HG02588 (cell line): Measurements from ENCODE around the gene CDH23.

Experiments used
- ATAC-seq: cut with Tn5 transposase; IDR thresholded peaks from one replicate; pipeline ENCODE4 v1.9.1; 2021; ENCODE audit warnings: mild to moderate bottlenecking, moderate library complexity; ENCODE audit not compliant: unreplicated experiment

Gene CDH23

GRCh38 chr10:71778071-71778825, 381.5 kb downstream of the CDH23 start:
- no peak for ATAC-seq

DNA sequence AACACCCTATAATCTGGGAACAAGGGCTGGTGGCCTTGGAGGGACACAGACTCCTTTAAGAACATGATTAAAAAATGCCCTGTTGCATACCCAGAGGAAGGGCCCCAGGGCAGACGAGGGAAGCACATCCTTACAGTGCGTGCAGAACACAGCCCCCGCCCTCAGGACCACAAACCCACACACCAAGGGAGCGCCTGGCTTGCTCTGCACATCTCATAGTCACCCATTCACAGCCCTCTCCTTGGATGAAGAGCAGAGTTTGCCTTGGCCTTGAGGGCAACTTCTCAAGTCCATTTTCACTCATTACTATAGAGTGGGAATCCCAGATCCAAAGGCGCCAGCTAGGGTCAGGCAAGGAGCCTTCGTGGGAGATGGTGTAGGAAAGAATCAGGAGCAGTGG, 382.9 kb downstream of the CDH23 start:
- ATAC-seq = no peak

- ATAC-seq = no peak
These were observed 383.4 kb downstream of the CDH23 start for GRCh38 chr10:71780156-71780555.

- no peak for ATAC-seq
These were observed 384.0 kb downstream of the CDH23 start for GRCh38 chr10:71780719-71781118.

DNA sequence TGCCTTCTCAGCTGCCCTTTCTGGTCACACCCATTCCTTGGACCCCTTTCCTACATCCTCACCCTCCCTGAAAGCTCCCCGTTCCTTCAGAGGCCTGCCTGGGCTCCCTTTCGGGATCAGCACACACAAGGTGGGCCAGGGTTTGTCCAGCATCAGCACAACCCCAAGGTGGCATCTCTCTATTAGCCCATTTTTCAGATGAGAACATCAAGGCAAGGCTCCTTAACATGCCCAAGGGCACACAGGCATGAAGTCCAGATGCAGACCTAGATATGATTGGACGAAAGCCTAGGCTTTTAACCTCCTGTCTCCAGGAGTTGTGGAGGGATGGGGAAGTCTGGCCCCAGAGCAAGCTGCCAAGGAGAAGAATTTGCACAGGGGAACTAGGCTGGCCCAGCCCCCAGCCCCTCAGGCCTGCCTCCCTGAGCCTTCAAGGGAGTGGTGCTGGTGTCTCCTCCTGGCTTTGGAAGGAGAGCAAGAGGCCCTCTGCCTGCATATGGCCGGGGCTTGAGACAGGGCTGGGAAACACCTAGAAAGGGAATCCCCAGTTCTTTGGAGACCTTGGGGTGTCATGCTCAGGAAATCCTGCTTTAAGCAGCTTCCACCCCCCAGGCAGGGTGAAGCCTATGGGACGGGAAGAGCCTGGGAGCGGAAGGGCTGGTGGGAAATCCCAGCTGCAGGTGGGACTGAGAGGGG, 385.6 kb downstream of the CDH23 start:
- ATAC-seq = no peak

DNA sequence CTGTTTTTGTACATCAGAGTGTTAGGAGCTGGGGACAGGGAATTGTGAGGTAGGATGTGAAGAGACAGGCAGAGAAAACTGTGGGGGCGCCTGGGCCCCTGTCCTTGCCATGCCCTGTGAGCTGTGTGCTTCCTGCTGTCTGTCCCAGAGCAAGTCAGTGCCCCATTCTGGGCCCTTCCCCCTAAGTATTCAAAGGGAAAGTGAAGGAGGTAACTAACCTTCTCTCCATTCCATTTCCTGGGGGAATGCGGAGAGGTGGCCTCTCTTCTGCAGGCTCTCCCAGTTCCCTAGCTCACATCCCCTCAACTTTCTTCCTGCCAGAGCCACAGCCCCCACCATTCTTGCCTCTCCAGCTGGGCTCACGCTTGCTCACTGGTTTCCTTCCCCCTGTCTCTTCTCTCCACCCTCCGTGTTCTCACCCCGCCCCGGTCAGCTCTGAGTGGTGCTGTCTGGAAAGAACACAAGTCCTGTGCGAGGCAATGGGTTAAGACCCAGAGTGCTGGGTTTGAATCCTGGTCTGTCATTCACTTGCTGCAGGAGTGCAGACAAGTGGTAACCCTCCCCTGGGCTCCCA, 386.3 kb downstream of the CDH23 start:
- ATAC-seq = no peak

DNA sequence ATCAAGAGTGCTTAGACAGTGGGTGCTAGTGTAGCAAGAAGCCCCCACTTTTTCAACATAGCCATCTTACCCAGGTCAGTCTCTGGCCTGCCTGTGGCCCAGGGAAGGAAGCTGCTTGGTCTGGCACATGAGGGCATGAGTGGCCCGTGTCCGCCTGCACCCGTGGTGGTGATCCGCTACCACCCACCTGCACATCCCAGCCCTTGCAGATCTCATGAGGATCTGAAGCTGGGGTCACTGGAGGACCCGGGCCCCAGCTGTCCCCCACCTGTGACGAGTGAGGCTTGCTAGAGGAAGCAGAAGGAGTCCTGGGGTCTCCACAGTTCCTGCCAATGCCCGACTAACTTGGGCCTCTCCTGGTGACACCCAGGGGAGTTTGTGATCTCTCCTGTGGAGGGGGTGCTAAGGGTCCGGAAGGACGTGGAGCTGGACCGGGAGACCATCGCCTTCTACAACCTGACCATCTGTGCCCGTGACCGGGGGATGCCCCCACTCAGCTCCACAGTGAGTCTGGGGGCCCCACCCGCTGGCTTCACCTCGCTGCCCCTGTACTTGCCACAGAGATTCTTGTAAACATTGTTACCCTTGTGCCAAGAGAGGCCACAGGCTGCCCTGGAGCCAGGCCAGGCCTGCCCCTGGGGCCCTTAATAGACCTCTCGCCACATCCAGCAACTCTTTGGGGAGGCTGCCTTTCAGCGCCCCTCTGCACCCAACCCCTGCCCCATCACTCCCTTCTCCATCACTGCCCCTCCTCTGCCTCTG, 387.4 kb downstream of the CDH23 start:
- ATAC-seq = no peak

- no peak for ATAC-seq
These were observed 388.1 kb downstream of the CDH23 start for GRCh38 chr10:71784679-71785272.

- no peak for ATAC-seq
These were observed 392.2 kb downstream of the CDH23 start for GRCh38 chr10:71788954-71789353.

DNA sequence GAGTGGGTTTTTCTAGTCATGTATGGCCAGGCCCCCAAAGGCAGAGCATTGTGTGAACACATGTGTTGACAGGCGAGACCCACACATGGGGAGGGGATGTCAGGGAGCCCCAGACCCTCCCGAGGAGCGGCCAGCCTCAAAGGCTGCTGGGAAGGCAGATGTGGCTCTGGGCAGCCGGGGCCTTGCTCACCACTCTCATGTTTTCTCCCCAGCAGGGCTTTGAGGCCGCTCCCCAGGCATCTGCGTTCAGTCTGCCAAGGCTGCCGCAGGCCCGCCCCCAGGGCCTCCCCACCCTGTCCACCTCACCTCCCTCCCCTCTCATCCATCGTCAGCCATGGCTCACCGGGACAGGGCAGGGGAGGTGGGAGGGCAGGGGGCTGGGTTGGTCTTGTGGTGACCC, 393.2 kb downstream of the CDH23 start:
- no peak for ATAC-seq

DNA sequence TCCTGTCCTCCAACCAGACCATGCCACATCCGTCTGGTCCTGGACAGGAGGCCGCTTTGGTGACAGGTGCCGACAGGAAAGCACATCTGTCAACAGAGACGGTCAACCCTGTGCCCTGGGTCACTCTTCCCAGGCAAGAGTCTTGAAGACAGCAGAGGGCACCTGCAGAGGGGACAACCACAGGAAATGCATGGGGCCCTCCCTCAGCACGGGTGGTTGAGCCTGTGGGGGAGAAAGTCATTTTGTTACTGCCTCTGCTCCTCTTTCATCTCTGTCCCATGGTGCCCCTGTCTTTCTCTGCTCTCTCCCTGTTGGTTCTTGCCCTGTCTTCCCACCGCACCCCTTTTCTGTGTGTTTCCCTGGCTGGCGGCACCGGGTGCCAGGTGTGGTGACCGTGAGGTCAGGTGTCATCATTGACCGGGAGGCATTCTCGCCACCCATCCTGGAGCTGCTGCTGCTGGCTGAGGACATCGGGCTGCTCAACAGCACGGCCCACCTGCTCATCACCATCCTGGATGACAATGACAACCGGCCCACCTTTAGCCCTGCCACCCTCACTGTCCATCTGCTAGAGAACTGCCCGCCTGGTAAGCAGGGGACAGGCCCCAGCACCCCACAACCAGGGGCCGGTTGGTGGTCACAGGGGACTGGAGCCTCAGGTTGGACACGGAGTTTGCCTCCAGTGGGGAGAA, 394.2 kb downstream of the CDH23 start:
- no peak for ATAC-seq

DNA sequence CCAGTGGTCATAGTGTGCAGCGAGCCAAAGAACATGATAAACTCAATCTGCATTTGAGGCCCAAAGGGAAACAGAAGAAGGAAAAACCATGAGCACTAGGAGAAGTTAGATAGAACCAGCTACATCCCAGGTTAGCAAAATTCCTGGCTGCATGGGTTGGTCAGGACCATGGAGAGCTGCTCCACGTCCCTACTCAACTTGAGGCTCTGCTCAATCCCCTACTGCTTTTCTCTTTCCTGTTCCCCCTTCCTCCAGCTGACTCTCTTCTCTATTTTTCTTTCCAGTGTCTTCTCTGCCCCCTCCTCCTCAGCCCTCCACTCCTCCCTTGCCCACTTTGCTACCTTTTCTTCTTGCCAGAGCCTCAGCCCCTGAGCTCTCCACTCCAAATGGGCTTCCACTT, 398.5 kb downstream of the CDH23 start:
- ATAC-seq = no peak

- no peak for ATAC-seq
These were observed 400.2 kb downstream of the CDH23 start for GRCh38 chr10:71796749-71797405.

GRCh38 chr10:71797533-71798307, 401.0 kb downstream of the CDH23 start:
- ATAC-seq = no peak

DNA sequence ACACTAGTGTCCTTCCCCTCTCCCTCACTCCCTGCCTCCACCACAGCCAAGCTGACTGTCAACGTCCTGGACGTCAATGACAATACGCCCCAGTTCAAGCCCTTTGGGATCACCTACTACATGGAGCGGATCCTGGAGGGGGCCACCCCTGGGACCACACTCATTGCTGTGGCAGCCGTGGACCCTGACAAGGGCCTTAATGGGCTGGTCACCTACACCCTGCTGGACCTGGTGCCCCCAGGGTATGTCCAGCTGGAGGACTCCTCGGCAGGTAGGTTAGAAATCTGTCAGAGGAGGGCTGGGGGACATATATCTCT, 401.5 kb downstream of the CDH23 start:
- no peak for ATAC-seq

GRCh38 chr10:71799112-71799511, 402.4 kb downstream of the CDH23 start:
- no peak for ATAC-seq

DNA sequence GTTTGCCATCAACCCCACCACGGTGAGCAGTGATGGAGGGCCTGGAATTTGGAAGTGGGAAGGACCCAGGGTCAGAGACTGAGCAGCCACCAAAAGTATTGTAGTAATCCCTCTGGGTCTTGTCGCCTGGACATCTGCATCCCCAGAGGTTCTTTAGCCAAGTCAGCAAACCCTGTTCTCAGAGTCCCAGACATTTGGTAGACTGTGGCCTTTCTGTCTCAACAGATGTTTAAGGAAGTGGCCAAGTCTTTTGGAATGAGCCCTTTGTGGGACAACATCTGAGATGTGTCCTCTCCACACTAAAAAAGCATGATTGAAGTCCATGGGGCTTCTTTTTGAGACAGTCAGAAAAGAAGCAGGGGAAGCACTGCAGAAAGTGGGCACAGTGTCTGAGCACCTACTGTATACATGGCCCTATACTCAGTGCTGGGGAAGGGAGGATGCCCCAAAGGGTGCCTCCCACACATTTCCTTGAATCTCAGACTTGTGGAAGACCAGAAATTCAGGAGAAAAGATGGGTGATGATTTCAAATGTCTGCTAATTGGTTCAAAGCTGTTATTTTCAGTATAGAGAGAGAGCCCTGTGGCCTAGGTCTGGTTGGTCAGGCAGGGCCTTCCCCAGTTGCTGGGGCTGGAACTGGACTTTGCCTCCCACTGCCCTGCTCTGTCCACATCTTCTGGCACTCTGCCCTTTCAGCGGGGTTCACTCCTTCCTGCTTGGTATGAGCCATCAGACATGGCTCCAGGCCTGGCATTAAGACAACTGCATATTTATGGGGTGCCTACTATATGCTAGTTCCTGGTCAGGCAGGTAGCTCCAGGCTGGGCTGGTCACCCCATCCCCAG, 403.1 kb downstream of the CDH23 start:
- no peak for ATAC-seq

GRCh38 chr10:71801361-71801760, 404.6 kb downstream of the CDH23 start:
- ATAC-seq = peak; percentile 77
